Left forelimb (tissue), 1 donor: Measurements from ENCODE around the gene TRIM66.

Experiments
- DNase-seq: peaks from one replicate; pipeline ENCODE4 v3.0.0-alpha.2; 2018; ENCODE audit warnings: low spot score

Gene TRIM66, protein sequence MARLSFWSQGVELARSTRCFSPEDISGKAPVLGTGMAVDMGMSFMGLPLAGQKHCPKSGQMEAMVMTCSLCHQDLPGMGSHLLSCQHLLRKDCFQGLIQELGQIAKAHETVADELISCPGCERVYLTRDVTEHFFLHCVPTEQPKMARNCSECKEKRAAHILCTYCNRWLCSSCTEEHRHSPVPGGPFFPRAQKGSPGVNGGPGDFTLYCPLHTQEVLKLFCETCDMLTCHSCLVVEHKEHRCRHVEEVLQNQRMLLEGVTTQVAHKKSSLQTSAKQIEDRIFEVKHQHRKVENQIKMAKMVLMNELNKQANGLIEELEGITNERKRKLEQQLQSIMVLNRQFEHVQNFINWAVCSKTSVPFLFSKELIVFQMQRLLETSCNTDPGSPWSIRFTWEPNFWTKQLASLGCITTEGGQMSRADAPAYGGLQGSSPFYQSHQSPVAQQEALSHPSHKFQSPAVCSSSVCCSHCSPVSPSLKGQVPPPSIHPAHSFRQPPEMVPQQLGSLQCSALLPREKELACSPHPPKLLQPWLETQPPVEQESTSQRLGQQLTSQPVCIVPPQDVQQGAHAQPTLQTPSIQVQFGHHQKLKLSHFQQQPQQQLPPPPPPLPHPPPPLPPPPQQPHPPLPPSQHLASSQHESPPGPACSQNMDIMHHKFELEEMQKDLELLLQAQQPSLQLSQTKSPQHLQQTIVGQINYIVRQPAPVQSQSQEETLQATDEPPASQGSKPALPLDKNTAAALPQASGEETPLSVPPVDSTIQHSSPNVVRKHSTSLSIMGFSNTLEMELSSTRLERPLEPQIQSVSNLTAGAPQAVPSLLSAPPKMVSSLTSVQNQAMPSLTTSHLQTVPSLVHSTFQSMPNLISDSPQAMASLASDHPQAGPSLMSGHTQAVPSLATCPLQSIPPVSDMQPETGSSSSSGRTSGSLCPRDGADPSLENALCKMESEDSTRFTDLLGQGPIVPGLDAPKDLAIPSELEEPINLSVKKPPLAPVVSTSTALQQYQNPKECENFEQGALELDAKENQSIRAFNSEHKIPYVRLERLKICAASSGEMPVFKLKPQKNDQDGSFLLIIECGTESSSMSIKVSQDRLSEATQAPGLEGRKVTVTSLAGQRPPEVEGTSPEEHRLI (N-terminal part only)

DNA sequence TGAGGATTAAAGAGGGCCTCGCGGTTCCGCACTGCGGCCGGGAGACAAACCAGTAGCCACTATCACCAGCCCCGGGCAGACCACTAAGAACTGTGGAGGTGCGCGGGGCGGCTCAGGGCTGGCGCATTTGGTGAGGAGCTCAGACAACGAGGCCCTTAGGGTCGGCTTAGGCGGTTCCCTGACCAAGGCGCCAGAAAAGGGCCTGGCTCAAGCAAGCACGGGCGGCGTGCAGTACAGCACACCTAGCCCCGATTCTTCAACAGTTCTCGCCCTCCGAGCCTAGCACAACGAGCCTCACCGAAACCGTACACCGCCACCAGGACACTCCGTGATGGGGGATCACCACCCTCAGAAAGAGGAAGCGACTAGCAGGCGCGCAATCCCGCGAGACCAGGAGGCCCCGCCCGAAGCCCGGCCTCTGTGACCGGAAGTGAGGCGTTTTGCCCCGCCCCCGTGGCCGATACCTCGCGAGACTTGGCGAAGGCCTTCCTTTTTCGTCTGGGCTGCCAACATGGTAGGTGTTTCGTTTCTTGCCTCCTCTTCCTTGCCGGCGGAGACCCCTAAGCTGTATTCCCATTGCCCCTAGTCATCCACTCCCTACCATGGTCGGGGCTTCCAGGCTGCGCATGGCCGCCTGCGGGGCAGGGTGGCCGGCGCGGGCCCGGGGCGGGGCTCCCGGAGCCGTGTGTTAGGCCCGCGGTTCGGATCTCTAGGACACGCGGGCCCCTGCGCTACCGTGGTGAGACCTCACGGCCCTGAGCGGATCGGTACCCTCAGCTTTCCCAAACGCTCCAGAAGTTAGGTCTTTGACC, at the start of gene TRIM66, which contains the start of gene RPL27A:
TSS of gene TRIM66 (minus strand) at position 363 of the 812 bp plus-strand sequence. CDS start 10,391 bp downstream, outside the sequence.
TSS of gene RPL27A (plus strand) at position 490 of the 812 bp plus-strand sequence. CDS start at position 512, 22 bp downstream.
- peak; percentile 99 for DNase-seq

DNA sequence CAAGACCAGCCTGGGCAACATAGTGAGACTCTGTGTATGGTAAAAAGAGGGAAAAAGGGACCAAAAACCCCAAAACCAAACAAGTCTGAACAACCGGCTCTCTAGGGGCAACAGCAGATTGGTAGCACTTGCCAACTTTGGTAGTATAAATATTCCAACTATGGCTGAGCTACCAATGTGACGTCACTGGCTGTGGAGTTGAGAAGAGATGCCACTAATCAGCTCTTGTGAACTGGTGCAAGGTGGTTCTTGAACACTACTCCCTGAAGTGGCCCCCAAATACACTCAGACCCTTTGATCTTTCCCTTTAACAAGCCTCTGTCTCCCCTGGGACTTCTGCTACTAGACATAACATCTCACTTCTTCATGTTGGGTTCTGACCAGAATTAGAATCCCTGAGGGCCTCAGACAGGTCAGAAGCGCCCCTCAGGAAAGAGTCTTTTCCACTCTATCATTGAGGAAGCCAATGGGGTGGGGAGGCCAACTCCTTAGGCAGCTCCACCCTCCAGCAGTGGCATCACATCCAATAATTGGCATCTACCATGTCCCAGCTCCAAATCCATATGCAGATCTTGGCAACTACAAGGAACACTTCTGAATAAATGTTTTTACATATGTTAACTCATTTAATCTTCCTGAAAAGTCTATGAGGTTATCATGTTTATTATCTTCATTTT, 49.3 kb upstream of the TRIM66 start:
- DNase-seq: no peak

DNA sequence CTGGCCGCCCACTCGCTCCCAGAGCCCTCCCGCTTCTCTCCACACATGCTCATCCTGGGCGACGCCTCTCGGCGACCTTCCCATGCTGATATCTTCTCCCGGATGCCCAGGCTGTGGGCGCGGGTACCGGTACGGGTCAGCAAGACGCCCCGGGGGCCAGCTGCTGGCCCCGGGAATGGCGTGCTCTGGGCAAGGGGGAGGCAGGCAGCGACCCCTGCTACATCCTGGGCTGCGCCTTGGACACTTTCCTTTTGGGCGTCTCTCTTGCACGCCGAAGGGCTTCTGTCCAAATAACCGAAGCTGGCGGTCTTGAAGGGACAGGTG, 48.2 kb upstream of the TRIM66 start:
- no peak for DNase-seq

DNA sequence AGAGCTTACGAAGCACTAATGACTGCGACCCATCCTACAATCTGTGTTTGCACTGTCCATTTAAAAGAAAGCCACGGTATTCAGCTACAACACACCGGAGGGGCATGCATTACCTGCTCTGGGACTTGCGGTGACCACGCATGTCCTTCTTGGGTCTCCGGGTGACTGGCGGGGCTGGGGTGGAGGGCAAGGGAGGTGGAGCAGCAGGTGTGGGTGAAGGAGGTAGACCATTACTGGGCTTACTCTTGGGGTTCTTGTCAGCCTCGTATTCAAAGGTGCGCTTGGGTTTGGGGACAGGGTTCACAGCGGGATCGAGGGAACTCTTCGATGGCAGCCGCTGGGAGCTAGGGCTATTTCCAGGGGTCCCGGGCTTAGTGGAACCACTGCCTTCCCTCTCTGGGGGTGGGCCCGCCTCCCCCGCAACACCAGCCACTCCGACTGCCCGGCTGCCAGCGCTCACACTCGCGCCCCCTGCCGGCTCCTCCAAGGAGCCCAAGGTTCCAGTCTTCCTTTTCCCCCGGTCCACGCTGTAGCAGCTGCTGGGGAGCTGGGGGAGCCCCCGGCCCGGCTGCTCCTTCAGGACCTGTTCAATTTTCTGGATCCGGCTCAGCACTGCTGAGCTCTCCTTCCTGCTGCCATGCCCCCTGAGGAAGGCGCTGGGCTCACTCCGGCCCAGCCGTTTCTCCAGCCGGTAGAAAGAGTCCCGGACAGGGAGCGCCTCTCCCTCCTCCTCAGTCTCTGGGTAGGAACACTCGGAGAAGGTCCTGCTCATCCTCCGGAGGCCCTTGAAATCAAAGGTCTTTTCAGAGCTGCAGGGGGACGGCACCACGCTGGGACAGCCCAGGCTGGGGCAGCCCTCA, 47.6 kb upstream of the TRIM66 start:
- DNase-seq: no peak

DNA sequence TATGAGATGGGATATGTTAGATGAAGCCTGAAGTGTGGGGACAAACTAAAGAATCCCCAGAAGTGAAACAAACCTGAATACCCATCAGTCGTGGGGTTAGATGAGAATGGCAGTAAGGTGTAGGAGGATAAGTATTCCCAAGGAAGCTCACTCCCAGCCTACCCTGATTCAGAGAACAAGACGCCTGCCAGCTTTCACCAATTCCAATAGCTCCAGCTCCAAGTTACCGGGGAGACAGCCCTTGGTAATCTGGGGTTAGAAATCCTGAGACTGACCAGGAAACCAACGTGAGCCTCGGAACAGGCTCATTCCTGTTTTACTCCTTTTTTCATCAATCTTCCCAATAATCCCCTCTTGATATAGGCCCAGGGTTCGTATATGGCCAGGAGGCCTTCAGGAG, 46.6 kb upstream of the TRIM66 start:
- no peak for DNase-seq

DNA sequence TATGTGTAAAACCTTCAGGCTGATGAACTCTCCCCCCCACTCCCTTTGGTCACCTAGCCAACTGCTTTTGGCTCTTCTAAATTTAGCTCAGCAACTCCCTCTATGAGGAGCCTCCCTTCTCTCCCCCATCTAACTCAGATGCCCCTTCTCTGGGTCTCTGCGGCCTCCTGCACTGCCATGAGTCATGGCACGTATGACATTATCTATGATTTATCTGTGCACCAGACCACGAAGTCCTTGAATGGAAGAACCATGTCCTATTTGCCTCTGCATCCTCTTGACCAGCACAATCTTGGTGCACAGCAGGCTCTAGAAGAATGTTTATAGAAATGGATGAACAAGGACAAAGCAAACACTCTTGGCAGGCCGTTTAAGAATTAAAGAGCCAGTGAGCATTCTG, 46.1 kb upstream of the TRIM66 start:
- no peak for DNase-seq

DNA sequence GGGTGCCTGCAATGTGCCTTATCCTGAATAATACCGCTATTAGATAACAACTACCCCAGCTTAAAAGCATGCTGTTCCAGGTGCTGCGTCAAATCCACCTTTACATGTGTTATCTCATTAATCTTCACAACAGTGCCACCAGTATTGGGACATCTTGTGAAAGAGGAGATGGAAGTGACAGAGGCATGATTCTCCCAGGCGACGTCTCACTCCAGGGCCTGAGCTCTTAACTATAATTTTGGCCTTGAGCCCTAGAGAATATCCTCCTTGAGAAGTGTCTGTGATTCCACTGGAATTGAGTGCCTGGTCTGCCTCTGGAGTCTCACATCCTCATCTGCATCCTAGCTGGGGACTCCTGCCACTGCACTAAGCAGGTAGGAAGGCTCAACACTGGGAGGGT, 43.9 kb upstream of the TRIM66 start:
- DNase-seq: no peak

DNA sequence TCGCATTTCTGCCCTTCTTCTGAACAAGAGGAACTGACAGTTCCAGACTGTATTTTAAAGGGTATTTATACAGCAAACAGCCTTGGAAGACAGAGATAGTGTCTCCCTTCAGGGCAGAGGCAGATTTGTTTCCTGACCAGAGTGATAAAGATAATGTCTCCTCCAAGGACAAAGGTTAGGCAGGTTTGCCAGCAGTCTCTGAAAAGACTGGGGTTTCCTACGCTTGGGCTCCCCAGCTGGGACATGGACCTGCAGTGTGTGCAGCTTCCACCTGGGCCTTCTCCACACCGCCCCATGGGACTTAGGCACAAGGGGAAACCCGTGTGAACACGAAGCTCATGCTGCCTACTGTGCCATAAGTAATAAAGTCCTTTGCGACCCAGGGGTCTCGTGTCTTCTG, 42.2 kb upstream of the TRIM66 start:
- DNase-seq: no peak

DNA sequence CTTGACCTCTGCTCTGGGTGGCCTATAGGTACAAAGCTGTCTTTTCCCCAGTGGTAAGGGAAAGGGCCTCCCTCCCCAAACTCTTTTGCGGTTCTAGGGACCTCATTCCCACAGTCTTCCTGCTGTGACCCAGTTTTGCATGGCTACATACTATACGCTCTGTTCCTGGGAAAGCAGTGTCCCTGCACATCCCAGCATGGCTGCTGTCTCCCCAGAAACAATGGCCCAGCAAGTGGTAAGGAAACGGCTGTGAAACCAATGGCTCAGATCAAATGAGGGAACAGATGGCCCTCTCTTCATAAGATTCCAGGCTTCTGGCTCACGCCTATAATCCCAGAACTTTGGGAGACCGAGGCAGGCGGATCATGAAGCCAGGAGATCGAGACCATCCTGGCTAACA, 41.2 kb upstream of the TRIM66 start:
- DNase-seq: no peak

DNA sequence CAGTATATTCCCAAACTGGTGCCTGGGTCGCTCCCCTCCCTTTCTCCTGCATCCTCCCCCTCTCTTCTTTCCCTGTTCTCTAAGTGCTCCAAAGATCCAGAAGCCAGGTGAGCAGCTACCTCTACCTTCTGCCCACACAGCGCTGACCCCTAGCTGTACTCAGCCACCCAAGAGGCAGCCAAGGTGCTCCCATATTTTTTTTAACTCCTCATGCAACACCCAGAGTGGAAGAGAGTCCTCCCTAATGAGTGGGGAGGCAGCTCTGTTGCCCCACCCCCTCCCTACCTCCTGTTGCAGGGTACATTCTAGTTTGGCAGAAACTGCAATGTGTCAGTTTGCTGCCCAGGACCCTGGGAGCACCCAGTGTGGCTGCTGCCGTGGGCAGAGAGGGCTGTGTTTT, 40.3 kb upstream of the TRIM66 start:
- DNase-seq: no peak

DNA sequence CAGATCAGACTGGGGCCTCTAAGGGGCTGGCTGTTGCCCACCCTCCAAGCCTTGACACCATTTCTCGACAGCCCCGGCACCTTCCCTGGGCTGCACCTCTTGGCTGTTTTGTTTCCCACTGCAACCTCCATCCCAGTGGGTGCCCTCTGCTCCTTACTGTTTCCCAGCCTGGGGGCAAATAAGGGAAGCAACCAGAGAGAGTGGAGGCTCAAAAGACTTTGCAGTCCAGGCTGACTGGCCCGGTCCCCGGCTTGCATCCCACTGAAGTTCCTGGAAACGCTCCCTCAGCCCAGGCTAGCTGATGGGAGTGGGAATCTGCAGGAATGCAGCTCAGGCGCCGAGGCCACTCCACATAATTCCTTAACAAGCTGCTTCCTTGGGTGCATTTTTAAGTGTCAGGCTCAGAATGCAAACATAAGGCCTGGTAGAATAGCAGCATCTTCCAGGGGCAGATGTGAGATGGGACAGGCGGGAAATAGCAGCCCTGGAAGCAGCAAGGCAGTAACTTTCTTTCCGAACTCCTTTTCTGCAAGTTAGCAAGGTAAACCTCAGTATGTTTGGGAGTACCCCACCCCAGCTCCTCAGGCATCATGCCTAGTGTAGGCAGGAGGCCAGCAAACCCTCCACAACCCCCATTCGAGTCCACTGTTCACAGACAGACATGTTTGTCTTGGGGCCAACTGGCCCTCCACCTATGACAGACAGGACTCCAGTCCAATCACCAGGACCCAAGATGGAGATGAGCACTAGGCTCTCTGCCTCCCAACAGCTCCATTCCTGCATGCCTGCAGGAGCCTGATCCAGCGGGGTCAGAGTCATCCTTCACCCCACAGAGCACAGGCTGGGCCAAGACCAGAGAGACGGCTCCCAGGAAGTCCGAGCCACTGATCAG, 39.4 kb upstream of the TRIM66 start:
- peak; percentile 82 for DNase-seq

DNA sequence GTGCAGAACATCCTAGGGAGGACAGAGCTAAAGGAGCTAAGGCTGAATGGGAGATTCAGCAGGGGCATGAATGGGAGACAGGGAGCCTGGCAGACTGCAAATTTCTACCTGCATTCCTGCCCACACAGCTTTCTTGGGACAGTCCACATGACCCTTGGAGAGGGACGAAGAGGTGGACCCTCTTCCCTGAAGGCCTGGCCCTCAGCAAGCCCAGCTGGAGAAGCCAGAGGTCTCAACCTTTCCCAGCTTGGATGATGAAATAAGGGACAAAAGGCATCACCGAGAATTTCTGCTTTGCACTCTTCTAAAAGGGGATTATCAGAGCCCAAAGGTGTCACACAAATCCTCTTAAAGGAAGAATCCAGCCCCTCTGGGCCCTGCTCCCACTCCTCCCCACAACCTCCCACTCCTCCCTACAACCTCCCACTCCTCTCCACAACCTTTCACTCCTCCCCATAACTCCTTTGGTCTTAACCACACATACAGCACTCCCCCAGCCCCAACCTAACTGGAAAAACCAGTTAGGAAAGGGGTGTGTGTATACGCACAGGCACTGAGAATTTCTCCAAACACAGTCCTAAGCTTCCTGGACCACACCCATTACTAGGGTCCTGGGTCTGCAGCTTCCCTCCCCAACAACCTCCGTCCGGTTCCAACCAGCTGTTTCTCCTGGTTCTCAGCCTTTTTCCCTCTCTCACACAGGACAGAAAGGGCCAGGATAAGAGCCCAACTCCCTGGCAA, 38.6 kb upstream of the TRIM66 start:
- DNase-seq: no peak

DNA sequence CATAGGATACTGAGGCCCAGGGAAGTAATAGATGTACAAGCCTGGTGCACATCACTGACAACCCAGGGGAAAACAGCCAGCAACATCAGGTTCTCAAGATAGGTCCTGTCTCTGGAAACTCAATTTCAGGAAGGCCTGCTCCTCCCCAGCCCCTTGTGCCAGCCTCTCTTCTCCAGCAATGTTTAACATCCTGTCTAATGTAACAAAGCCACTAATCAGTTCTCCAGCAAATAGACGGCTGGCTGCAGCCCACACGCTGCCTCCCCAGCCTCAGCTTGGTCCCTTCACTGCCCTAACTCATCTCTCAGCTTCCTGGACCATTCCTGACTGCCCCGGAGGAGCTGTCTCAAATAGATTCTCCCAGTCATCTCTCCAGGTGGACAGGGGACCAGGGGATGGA, 37.9 kb upstream of the TRIM66 start:
- no peak for DNase-seq

DNA sequence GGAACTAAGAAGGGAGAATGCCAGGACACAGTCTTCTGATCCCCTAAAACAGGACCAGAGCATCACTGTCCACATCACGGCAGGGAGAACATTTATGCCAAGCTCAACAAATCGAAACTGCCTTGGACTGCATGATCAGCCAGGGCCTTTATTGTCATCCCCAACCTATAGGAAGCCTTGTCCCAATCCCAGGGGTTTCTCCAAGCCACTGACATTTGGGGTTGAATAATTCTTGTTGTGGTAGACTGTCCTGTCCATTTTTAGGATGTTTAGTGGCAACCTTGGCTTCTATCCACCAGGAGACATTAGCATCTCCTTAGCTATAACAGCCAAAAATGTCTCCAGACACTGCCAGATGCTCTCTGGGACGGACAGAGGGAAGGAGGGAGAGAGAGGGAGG, 37.3 kb upstream of the TRIM66 start:
- DNase-seq: no peak

DNA sequence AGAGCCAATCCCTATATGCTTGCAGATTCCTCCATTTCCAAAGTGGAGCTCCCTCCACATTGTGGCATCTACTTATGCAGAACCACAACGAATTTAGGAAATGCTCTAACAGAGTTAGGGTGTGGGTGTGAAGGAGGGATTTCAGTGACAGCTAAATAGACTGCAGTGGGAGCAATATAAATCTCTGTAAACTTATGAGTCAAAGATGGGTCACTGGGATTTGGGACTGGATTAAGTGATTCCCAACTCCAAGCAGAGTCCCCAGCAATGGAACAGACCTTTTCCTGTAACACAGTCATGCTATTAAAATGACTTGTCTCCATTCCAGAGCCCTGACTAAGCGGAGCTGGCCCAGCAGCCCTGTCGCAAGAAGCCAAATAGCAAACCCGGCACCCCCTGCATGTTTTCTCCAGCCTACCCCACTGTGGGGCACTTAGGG, 36.8 kb upstream of the TRIM66 start:
- no peak for DNase-seq

DNA sequence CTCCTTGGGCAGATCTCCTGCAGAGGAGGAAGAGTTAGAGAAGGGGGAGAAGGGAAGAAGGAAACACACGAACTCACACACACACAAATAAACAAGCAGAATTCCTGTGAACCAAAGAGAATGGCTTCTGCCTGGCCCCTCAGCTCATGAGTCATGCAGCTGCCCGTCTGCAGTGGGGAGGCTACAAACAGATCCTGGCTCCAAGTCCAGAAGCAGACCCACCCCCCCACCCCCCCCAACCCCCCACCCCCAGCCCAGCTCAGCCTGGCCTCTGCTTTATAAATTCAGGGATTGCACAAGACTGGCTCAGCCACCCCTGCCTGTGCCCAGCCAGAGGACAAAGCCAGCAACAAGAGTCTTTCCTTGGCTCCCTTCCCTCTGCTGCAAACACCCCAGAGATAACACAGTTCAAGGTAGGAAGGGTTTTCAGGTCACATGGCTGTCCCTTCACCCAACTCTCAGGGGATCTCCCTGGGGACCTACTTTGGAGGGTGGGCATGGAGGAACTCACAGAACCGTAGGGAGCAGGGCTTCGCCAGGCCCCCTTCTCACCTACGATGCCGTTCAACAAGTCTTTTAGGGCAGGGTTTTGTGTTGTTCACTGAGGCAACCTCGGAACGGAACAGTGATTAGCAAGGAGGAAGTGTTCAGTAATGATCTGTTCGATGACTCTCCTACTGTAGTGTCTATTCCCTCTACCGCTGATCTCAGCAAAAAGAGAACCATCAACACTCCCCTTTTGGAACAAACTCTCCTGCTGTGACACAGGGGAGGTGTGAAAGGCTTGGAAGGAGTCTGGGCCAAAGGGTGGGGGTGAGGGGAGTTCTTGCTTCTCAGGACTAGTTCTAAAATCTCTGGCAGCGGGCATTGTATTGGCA, 35.6 kb upstream of the TRIM66 start:
- DNase-seq: no peak

DNA sequence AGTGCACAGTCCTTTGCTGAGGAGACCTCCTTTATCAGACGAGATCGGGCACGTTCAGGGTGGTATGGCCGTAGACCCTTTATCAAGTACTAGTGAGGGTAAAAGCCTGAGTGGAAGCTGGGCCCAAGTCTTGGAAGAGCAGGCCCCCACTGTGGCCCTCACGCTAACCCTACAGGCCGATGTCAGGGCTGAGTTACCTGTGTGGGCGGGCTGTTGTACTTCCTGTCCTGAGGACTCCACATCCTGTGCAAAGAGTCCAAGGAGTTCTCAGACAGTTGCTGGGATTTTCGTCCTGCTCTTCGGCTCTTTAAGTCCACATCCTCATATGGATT, 35.0 kb upstream of the TRIM66 start:
- no peak for DNase-seq

DNA sequence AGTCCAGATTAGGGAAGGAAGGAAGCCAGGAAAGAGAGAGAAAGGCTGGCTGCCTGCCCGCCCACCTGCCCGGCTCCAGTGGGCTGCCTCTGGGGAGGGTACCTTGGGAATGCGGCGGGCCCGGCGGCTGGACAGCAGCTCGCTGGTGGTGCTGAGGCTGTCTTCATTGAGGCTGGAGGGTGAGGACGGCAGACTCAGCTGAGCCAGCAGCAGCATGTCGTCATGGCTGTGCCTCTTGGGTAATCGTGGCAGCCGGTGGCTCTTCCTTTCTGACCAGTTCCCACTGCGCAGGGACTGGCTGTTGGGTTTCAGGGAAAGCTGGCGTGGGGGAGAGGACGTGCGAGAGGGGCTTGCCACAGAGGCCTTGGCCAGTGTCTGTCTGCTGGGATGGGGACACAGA, 33.0 kb upstream of the TRIM66 start:
- no peak for DNase-seq
